ENCODE results near the gene KIT. TPM values are rescaled to one million over a fixed set of nuclear protein-coding genes. Genes with fewer than 3 reads are reported as not detected.

Gene KIT
- total RNA-seq, 1 experiment from 2014 or later = not detected

- TF ChIP-seq ZBTB33 (IDR thresholded peaks at IDR 0.05; ENCODE audit: extremely low read depth, insufficient replicate concordance, low read length) (no peak), ZFX (IDR thresholded peaks at IDR 0.05) (no peak), RAD21 (IDR thresholded peaks at IDR 0.05; ENCODE audit: low read depth) (no peak), FOSL1 (IDR thresholded peaks at IDR 0.05; ENCODE audit: low read depth) (no peak), EZH2phosphoT487 (IDR thresholded peaks at IDR 0.05; ENCODE audit: borderline replicate concordance) (no peak), MAX (IDR thresholded peaks at IDR 0.05) (no peak), SIN3A (IDR thresholded peaks at IDR 0.05; ENCODE audit: low read depth) (no peak), ZNF274 (IDR thresholded peaks at IDR 0.05; ENCODE audit: low read depth, low read length) (no peak)
Measured at GRCh38 chr4:54614149-54614548, 43.6 kb upstream of the KIT start (continued).

- TF ChIP-seq TCF7L2 (IDR thresholded peaks at IDR 0.05; ENCODE audit: borderline replicate concordance, extremely low read depth, insufficient read depth, insufficient read length) = no peak
- TF ChIP-seq, protein P1, sequence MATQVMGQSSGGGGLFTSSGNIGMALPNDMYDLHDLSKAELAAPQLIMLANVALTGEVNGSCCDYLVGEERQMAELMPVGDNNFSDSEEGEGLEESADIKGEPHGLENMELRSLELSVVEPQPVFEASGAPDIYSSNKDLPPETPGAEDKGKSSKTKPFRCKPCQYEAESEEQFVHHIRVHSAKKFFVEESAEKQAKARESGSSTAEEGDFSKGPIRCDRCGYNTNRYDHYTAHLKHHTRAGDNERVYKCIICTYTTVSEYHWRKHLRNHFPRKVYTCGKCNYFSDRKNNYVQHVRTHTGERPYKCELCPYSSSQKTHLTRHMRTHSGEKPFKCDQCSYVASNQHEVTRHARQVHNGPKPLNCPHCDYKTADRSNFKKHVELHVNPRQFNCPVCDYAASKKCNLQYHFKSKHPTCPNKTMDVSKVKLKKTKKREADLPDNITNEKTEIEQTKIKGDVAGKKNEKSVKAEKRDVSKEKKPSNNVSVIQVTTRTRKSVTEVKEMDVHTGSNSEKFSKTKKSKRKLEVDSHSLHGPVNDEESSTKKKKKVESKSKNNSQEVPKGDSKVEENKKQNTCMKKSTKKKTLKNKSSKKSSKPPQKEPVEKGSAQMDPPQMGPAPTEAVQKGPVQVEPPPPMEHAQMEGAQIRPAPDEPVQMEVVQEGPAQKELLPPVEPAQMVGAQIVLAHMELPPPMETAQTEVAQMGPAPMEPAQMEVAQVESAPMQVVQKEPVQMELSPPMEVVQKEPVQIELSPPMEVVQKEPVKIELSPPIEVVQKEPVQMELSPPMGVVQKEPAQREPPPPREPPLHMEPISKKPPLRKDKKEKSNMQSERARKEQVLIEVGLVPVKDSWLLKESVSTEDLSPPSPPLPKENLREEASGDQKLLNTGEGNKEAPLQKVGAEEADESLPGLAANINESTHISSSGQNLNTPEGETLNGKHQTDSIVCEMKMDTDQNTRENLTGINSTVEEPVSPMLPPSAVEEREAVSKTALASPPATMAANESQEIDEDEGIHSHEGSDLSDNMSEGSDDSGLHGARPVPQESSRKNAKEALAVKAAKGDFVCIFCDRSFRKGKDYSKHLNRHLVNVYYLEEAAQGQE (IDR thresholded peaks at IDR 0.05; ENCODE audit: low read depth) = no peak
- Histone ChIP-seq H3K9me2 (ENCODE audit: insufficient read depth) (no peaks in the 10 kb centered on the region), H3K27ac (ENCODE audit: low read depth, low read length) (no peak overlapping the region), H3K9me3 (ENCODE audit: control insufficient read depth in 1 of 2, insufficient read depth in 1 of 2, low read depth in 1 of 2, low read length in 2 of 2) (no peaks in the 10 kb centered on the region), H3K4me2 (ENCODE audit: low read length) (no peak overlapping the region), H3K36me3 (ENCODE audit: control insufficient read depth in 1 of 2, insufficient read depth in 2 of 2, low read length in 2 of 2) (no peaks in the 10 kb centered on the region), H3K9ac (ENCODE audit: low read length) (no peak overlapping the region), H4K20me1 (ENCODE audit: insufficient read depth) (no peaks in the 10 kb centered on the region), H3K4me1 (ENCODE audit: control insufficient read depth in 1 of 2, insufficient read depth in 2 of 2, low read length in 2 of 2) (no peaks in the 10 kb centered on the region), H3K4me3 (replicated peaks in 1 of 2; ENCODE audit: low read depth in 1 of 2, low read length in 2 of 2) (no peak overlapping the region), H3K27me3 (ENCODE audit: insufficient read depth, low read length) (0 out of 2 replicates have a peak, but pooled peaks cover 4% of the 10 kb centered on the region), H3K79me2 (ENCODE audit: insufficient read depth, low read length) (no peaks in the 10 kb centered on the region), H2AFZ (ENCODE audit: low read depth, low read length, poor library complexity, severe bottlenecking) (no peak overlapping the region)
- ATAC-seq = no peak
- ChIA-PET POLR2A (no interaction called here), CTCF (no interaction called here), RAD21 (ENCODE audit: low non-redundant PET in 1 of 2, low total read pairs in 2 of 2, uncharacterized antibody in 2 of 2, unreplicated experiment in 2 of 2) (no interaction called here)
- no TSS peak for BruUV-seq (replicated peaks)
- no peak for DNase-seq (ENCODE audit: low read depth, low spot score)
- intact Hi-C loops (cut with micrococcal nuclease) = no loop called here
Measured at GRCh38 chr4:54620773-54621172, 37.0 kb upstream of the KIT start.

Measured in HCT116 (cell line).